Measurements from ENCODE around the gene KCNIP4. TPM values are rescaled to one million over a fixed set of nuclear protein-coding genes. Genes with fewer than 3 reads are reported as not detected.

The KCNIP4 gene
- total and polyA plus RNA-seq, 2 of the 4 experiments (the other 2 are of a cell fraction): not detected

- in situ Hi-C loops (cut with MboI; ENCODE audit: low sequenced_read_pairs) (no loop called here), intact Hi-C loops (cut with micrococcal nuclease) (no loop called here), dilution Hi-C loops (cut with HindIII; ENCODE audit: low sequenced_read_pairs, unreplicated experiment) (no loop called here)
- Histone ChIP-seq H3K4me1 (ENCODE audit: control insufficient read depth, insufficient read depth, low read length) (no peaks in the 10 kb centered on the region), H3K14ac (replicated peaks; ENCODE audit: low read depth, low read length) (no peak overlapping the region), H3K4me3 (ENCODE audit: insufficient read depth, low read depth, low read length) (no peak overlapping the region), H4K5ac (ENCODE audit: low read depth, low read length) (no peak overlapping the region), H4K8ac (ENCODE audit: low read depth in 2 of 2, low read length in 2 of 2) (no peak overlapping the region), H3K36me3 (ENCODE audit: control insufficient read depth, insufficient read depth, low read length) (no peaks in the 10 kb centered on the region), H2AK5ac (ENCODE audit: low read depth, low read length) (no peak overlapping the region), H4K91ac (ENCODE audit: insufficient read depth, low read depth, low read length) (no peak overlapping the region), H3K4ac (ENCODE audit: low read depth, low read length) (no peak overlapping the region), H3K4me2 (ENCODE audit: low read depth, low read length) (no peak overlapping the region), H2BK5ac (ENCODE audit: low read depth, low read length, poor library complexity, severe bottlenecking) (no peak overlapping the region), H3K79me1 (ENCODE audit: low read depth in 1 of 2, low read length in 2 of 2) (no peaks in the 10 kb centered on the region), H3K56ac (ENCODE audit: extremely low read depth, insufficient read depth, low read length) (no peak overlapping the region), H2BK120ac (ENCODE audit: low read depth, low read length) (no peak overlapping the region), H3K9ac (ENCODE audit: low read depth, low read length) (no peak overlapping the region), H3K18ac (ENCODE audit: low read depth, low read length) (no peak overlapping the region), H3K27me3 (ENCODE audit: control insufficient read depth, insufficient read depth, low read length) (no peaks in the 10 kb centered on the region), H4K20me1 (ENCODE audit: insufficient read depth, low read length) (no peaks in the 10 kb centered on the region), H2AFZ (replicated peaks; ENCODE audit: low read length, poor library complexity) (no peak overlapping the region), H2AK9ac (replicated peaks; ENCODE audit: low read depth, low read length, poor library complexity) (no peak overlapping the region), H2BK15ac (ENCODE audit: low read depth, low read length) (no peak overlapping the region), H3K23ac (ENCODE audit: low read depth, low read length) (no peak overlapping the region), H3K9me3 (ENCODE audit: control insufficient read depth, insufficient read depth, low read length) (peaks cover 13% of the 10 kb centered on the region), H3K27ac (ENCODE audit: insufficient read depth, low read length) (no peak overlapping the region), H2BK20ac (ENCODE audit: low read depth, low read length) (no peak overlapping the region), H3K9me1 (ENCODE audit: insufficient read depth, low read length) (no peaks in the 10 kb centered on the region)
- BruUV-seq (replicated peaks): no TSS peak
- DNase-seq (no peak), ATAC-seq (ENCODE audit: low read depth) (no peak)
- POLR2A ChIA-PET (ENCODE audit: unreplicated experiment): no interaction called here
- no CpG with 5 or more reads among the region's 4 CpGs for WGBS, 2 experiments (ENCODE audit: extremely low coverage in 2 of 2, insufficient read length in 1 of 2)
- TF ChIP-seq POLR2A (IDR thresholded peaks at IDR 0.05; ENCODE audit: low read depth, low read length) (no peak), RAD21 (IDR thresholded peaks at IDR 0.05; ENCODE audit: low read length) (no peak)
- CTCF ChIA-PET: no interaction called here
Measured at GRCh38 chr4:21198683-21199082, 749.9 kb downstream of the KCNIP4 start.
